CD14-positive monocyte (primary cell): ENCODE results near the gene TIMP2. TPM values are rescaled to one million over a fixed set of nuclear protein-coding genes. Genes with fewer than 3 reads are reported as not detected.

Experiments used
- DNase-seq, 3 donors: peaks; one replicate each; pipeline ENCODE4 v3.0.0-alpha.2; 2011 to 2022
- H2AFZ ChIP-seq: 2 replicates; pipeline ENCODE4 v1.6.0; 2012; ENCODE audit warnings: mild to moderate bottlenecking, low read depth, low read length, inconsistent platforms; ENCODE audit not compliant: insufficient read depth, poor library complexity, severe bottlenecking
- H3K27ac ChIP-seq, 2 donors: 1 replicate in 1 of 2; 2 replicates in 1 of 2; pipeline ENCODE4 v1.5.1; 2012 to 2013; ENCODE audit warnings: low read length in 2 of 2, control low read depth in 1 of 2, inconsistent platforms in 1 of 2, low read depth in 1 of 2, mild to moderate bottlenecking in 1 of 2
- H3K27me3 ChIP-seq, 2 donors: one replicate each; pipeline versions ENCODE4 v1.6.0 to v1.6.1; 2011 to 2013; ENCODE audit warnings: low read length in 2 of 2; ENCODE audit not compliant: control insufficient read depth in 2 of 2, insufficient read depth in 2 of 2
- H3K36me3 ChIP-seq, 2 donors: replicated peaks in 1 of 2; 1 replicate in 1 of 2; 2 replicates in 1 of 2; pipeline versions ENCODE4 v1.5.1 to v1.6.1; 2012 to 2013; ENCODE audit warnings: low read length in 2 of 2, control low read depth in 1 of 2, inconsistent platforms in 1 of 2, mild to moderate bottlenecking in 1 of 2; ENCODE audit not compliant: insufficient read depth in 2 of 2, control insufficient read depth in 1 of 2
- H3K4me1 ChIP-seq, 2 donors: 1 replicate in 1 of 2; 2 replicates in 1 of 2; pipeline versions ENCODE4 v1.5.1 to v1.6.1; 2012 to 2013; ENCODE audit warnings: low read length in 2 of 2, control low read depth in 1 of 2, inconsistent platforms in 1 of 2, mild to moderate bottlenecking in 1 of 2, moderate library complexity in 1 of 2; ENCODE audit not compliant: insufficient read depth in 2 of 2, control insufficient read depth in 1 of 2
- H3K4me2 ChIP-seq: replicated peaks from 2 replicates; pipeline ENCODE3; 2012; ENCODE audit warnings: low read length, moderate library complexity, mild to moderate bottlenecking; ENCODE audit not compliant: poor library complexity, severe bottlenecking; ENCODE audit errors: extremely low read depth
- H3K4me3 ChIP-seq, 3 experiments: fragments of 200-600 bp in 1 of 3; sonication (generic) in 1 of 3; replicated peaks in 1 of 3; 1 replicate in 2 of 3; 2 replicates in 1 of 3; pipeline ENCODE4 v1.5.1; 2011 to 2013; ENCODE audit warnings: low read length in 3 of 3, mild to moderate bottlenecking in 3 of 3, control low read depth in 2 of 3, low read depth in 2 of 3, inconsistent platforms in 1 of 3, moderate library complexity in 1 of 3
- H3K79me2 ChIP-seq: 2 replicates; pipeline ENCODE4 v1.6.0; 2012; ENCODE audit warnings: mild to moderate bottlenecking, control low read depth, inconsistent platforms, low read length, moderate library complexity; ENCODE audit not compliant: insufficient read depth
- H3K9ac ChIP-seq: 2 replicates; pipeline ENCODE4 v1.6.0; 2017; ENCODE audit warnings: low read length, mild to moderate bottlenecking; ENCODE audit not compliant: insufficient read depth, poor library complexity, severe bottlenecking
- H3K9me3 ChIP-seq, 2 donors: replicated peaks in 1 of 2; 1 replicate in 1 of 2; 2 replicates in 1 of 2; pipeline versions ENCODE4 v1.5.1 to v1.6.1; 2012 to 2013; ENCODE audit warnings: low read length in 2 of 2, control low read depth in 1 of 2; ENCODE audit not compliant: control insufficient read depth in 1 of 2, insufficient read depth in 1 of 2
- H4K20me1 ChIP-seq: 2 replicates; pipeline ENCODE4 v1.6.0; 2012; ENCODE audit warnings: mild to moderate bottlenecking, low read length, control low read depth, moderate library complexity; ENCODE audit not compliant: insufficient read depth
- H3K27ac Mint-ChIP-seq, 7 donors: one replicate each; pipeline ENCODE4 v1.8.0; 2020; ENCODE audit warnings: mild to moderate bottlenecking in 7 of 7, mixed read lengths in 7 of 7, moderate library complexity in 6 of 7, inconsistent platforms in 2 of 7
- H3K27me3 Mint-ChIP-seq, 3 donors: one replicate each; pipeline ENCODE4 v1.8.0; 2021 to 2022; ENCODE audit warnings: low read depth in 3 of 3, mild to moderate bottlenecking in 3 of 3, mixed read lengths in 3 of 3, moderate library complexity in 3 of 3, inconsistent platforms in 1 of 3
- H3K36me3 Mint-ChIP-seq, 2 donors: one replicate each; pipeline ENCODE4 v1.8.0; 2020; ENCODE audit warnings: mixed read lengths in 2 of 2, inconsistent platforms in 1 of 2, mild to moderate bottlenecking in 1 of 2
- H3K4me1 Mint-ChIP-seq: one replicate; pipeline ENCODE4 v1.8.0; 2020; ENCODE audit warnings: mild to moderate bottlenecking, mixed read lengths
- H3K4me3 Mint-ChIP-seq, 2 donors: one replicate each; pipeline ENCODE4 v1.8.0; 2020; ENCODE audit warnings: mild to moderate bottlenecking in 2 of 2, mixed read lengths in 2 of 2, moderate library complexity in 1 of 2
- H3K9me3 Mint-ChIP-seq, 7 donors: one replicate each; pipeline ENCODE4 v1.8.0; 2020 to 2022; ENCODE audit warnings: mixed read lengths in 7 of 7, mild to moderate bottlenecking in 6 of 7, moderate library complexity in 6 of 7, inconsistent platforms in 2 of 7
- CTCF ChIP-seq: fragments of 200-600 bp; IDR thresholded peaks from one replicate; pipeline ENCODE4 v1.8.0; 2022; ENCODE audit warnings: antibody characterized with exemption, mild to moderate bottlenecking
- WGBS: methylation state at CpG from one replicate; pipeline ENCODE4 v1.1.5; 2013; ENCODE audit warnings: missing lambda C conversion rate; ENCODE audit not compliant: insufficient coverage; 5-methylcytosine and 5-hydroxymethylcytosine counted together
- intact Hi-C, 2 donors: fragments of 100-400 bp; cut with micrococcal nuclease; formaldehyde crosslinking; loops; one replicate each; pipeline versions ENCODE4 v1.15.0 to v1.15.1; 2023
- polyA plus RNA-seq, 3 donors: library from polyadenylated mRNA; depleted of rRNA in 1 of 3; unstranded in 2 of 3; stranded (reverse) in 1 of 3; fragments of 300-500 nt in 2 of 3; fragments of >200 nt in 1 of 3; fragmentation: Illumina TruSeq in 2 of 3; gene quantifications; 1 replicate in 2 of 3; 2 replicates in 1 of 3; pipeline ENCODE4 v1.2.3, GENCODE V29; 2012 to 2021

The TIMP2 gene
- polyA plus RNA-seq, 3 donors: 4.5 to 101 (median 6.4) TPM

GRCh38 chr17:78819402-78819801 is 105.8 kb downstream of the TIMP2 start:
- Histone ChIP-seq H2AFZ (no peak overlapping the region), H3K4me3 (no peak overlapping the region), H3K9ac (no peak overlapping the region), H3K4me2 (no peak overlapping the region), H3K79me2 (no peaks in the 10 kb centered on the region), H3K27me3 (no peaks in the 10 kb centered on the region), H3K27ac (no peak overlapping the region), H3K36me3 (peaks cover 90 to 96% of the 10 kb centered on the region in 2 donors), H3K9me3 (no peaks in the 10 kb centered on the region), H3K4me1 (no peaks in the 10 kb centered on the region), H4K20me1 (peaks cover 18% of the 10 kb centered on the region)
- peaks cover 8% of the 10 kb centered on the region for H3K4me1 Mint-ChIP-seq
- no peak for TF ChIP-seq CTCF
- no peak overlapping the region for H3K4me3 Mint-ChIP-seq
- H3K36me3 Mint-ChIP-seq: peaks cover 86 to 97% of the 10 kb centered on the region in 2 donors
- H3K27me3 Mint-ChIP-seq: no peaks in the 10 kb centered on the region
- WGBS: 89% methylated on average over 3 of the region's 8 CpGs
- H3K27ac Mint-ChIP-seq: peak overlapping the region in 2 of 7 donors; percentile 31 to 61
- no peaks in the 10 kb centered on the region for H3K9me3 Mint-ChIP-seq
- intact Hi-C loops: no loop called here
- no peak for DNase-seq

GRCh38 chr17:78818932-78819331 is 106.3 kb downstream of the TIMP2 start:
- no peak for DNase-seq
- Histone ChIP-seq H3K9ac (no peak overlapping the region), H3K4me2 (no peak overlapping the region), H2AFZ (no peak overlapping the region), H3K79me2 (no peaks in the 10 kb centered on the region), H3K4me1 (no peaks in the 10 kb centered on the region), H3K27ac (no peak overlapping the region), H4K20me1 (peaks cover 15% of the 10 kb centered on the region), H3K9me3 (no peaks in the 10 kb centered on the region), H3K4me3 (no peak overlapping the region), H3K36me3 (peaks cover 90 to 96% of the 10 kb centered on the region in 2 donors), H3K27me3 (no peaks in the 10 kb centered on the region)
- Mint-ChIP-seq H3K4me3 (no peak overlapping the region), H3K27ac (peak overlapping the region in 3 of 7 donors; percentile 45 to 61 (median 46)), H3K9me3 (no peaks in the 10 kb centered on the region), H3K4me1 (peaks cover 8% of the 10 kb centered on the region), H3K27me3 (no peaks in the 10 kb centered on the region), H3K36me3 (peaks cover 86 to 97% of the 10 kb centered on the region in 2 donors)
- no peak for TF ChIP-seq CTCF
- WGBS: 0% methylated on average over 3 of the region's 6 CpGs
- intact Hi-C loops: no loop called here
